Measurements from ENCODE around the gene PROK1.
"Not testable (repeated sequence)": the region's sequence is repeated elsewhere in the genome, so short reads cannot be mapped to it uniquely, and the experiment has no call there.

Gene PROK1

DNA sequence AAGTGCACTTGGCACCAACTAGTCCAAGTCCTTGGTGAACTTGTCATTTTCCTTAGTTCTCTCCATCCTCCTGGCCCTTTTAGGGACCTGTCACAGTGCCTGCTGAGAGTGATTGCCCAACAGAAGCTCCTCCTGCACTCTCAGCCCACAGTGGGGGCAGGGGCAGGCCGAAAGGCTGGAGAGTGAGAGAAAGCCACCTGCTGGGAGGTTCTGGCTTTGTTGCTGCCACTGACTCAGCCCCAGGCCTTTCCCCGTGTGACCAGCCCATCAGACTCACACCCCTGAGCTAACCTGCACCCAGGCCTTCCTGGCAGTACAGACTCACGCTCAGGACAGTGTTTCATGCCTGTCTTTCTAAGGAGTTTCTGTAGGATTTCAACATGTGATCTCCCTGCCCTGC lies 17.1 kb upstream of the PROK1 start:
- DNase-seq (ENCODE audit: low read depth) = no peak

GRCh38 chr1:110434946-110435345 lies 16.0 kb upstream of the PROK1 start:
- DNase-seq (ENCODE audit: low read depth) = no peak

DNA sequence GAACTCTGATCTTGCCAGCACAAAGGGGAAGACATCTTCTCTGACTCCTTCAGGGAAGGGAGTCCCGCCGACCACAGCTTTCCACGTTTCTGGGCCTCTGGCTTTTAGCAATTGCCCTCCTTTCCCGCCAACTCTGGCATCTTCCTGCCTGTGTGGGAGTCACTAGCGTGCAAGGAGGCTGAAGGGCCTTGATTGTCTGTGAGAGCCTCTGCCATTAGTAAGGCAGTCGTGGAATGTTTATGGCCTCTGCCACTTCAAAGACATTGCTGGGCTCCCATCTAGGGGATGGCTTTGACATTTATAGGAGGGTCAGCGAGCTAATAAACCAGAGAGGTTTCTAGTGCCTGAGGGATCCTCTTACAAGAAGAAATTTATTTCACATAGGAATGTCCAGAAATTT lies 14.3 kb upstream of the PROK1 start:
- DNase-seq (ENCODE audit: low read depth) = no peak

DNA sequence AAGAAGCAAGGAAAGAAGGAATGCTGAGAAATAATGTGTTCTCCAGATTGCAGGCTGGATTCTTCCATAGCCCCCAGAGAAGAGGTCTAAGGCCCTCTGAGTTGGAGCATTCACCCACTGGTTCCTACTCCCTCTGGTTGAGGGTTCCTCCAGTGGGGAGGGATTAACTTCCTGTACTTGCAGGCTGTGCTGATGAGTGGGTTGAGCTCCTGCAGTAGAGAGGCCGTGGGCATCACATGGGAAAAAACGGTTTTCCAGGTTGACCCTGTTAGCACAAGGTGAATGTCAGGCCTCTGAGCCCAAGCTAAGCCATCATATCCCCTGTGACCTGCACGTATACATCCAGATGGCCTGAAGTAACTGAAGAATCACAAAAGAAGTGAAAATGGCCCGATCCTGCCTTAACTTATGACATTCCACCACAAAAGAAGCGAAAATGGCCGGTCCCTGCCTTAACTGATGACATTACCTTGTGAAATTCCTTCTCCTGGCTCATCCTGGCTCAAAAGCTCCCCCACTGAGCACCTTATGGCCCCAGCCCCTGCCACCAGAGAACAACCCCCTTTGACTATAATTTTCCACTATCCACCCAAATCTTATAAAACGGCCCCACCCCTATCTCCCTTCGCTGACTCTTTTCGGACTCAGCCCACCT lies 13.2 kb upstream of the PROK1 start:
- not testable (repeated sequence) for DNase-seq (ENCODE audit: low read depth)

- no peak for DNase-seq (ENCODE audit: low read depth)
These were observed 12.1 kb upstream of the PROK1 start for GRCh38 chr1:110438893-110439292.

- not testable (repeated sequence) for DNase-seq (ENCODE audit: low read depth)
These were observed 11.1 kb upstream of the PROK1 start for GRCh38 chr1:110439873-110440272.

DNA sequence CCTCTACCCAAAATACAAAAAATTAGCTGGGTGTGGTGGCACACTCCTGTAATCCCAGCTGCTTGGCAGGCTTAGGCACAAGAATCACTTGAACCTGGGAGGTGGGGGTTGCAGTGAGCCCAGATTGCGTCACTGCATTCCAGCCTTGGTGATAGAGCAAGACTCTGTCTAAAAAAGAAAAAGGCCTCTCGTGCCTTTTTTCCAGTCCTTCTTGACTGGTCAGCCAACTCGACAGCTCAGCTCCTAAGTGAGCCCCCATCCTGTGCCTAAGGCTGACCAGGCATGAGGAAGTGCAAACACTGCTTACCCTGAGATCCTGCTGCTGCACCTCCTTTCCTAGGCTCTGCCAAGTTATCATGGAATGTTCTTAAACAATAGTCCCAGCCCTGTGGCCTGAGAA lies 10.1 kb upstream of the PROK1 start:
- DNase-seq (ENCODE audit: low read depth) = no peak

DNA sequence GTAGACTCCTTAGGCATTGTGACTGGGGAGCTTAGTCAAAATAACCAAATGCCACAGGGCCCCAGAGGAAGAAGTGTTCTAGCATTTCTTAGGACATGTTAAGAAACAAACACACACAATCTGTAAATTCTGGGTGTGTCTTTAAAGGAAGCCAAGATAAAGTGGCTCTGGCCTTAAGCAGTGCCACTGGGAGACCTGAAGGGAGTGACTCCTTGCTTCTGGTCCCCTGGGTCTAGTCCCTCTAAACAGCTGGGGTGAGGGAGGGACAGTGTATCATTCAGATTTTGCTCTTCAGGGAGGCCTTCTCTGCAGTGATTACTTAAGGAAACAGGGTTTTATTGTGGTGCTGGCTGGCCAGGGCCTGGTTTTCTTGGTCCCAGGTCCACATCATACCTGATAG lies 9.1 kb upstream of the PROK1 start:
- no peak for DNase-seq (ENCODE audit: low read depth)

GRCh38 chr1:110443451-110443850 lies 7.5 kb upstream of the PROK1 start:
- no peak for DNase-seq (ENCODE audit: low read depth)

- DNase-seq (ENCODE audit: low read depth) = no peak
These were observed 6.4 kb upstream of the PROK1 start for GRCh38 chr1:110444561-110444960.

- no peak for DNase-seq (ENCODE audit: low read depth)
These were observed 993 bp upstream of the PROK1 start for GRCh38 chr1:110449661-110450651.

DNA sequence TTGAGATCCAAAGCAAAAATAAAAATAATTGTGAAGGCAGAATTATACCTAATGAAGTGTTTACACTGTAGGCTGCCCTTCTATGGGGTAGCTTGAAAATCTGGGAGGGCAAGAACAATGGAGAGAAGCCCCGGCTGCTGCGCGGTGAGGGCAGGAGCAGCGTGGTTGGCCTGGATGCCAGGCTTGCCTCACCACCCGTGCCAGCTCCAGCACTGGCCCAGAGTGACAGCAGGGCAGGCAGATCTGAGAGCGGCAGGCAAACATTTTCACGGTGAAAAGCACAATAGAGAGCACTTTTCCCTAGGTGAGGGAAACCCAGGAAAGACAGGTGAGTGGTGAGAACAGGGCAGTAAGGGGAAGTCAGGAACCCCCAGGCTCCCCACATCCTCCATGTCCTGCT lies 1.4 kb downstream of the PROK1 start:
- no peak for DNase-seq (ENCODE audit: low read depth)

GRCh38 chr1:110453829-110454228 lies 2.9 kb downstream of the PROK1 start:
- no peak for DNase-seq (ENCODE audit: low read depth)

DNA sequence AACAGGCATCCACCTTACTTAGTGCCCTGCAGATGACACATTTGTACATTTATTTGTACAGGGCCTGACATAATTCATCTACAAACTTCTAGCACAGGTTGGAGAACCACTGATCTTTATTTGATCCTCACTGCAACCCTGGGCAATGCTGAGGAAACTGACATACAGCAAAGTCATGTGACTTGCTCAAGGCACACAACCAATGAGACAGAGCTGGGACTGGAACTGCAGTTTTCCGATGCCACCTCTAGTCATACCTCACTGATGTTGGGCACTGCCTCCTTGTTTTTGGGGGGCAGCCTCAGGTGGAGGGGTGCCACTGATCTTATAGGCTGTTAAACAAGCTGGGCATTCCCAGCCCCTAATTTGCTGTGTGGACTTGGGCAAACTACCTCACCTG lies 3.4 kb downstream of the PROK1 start:
- DNase-seq (ENCODE audit: low read depth) = no peak

DNA sequence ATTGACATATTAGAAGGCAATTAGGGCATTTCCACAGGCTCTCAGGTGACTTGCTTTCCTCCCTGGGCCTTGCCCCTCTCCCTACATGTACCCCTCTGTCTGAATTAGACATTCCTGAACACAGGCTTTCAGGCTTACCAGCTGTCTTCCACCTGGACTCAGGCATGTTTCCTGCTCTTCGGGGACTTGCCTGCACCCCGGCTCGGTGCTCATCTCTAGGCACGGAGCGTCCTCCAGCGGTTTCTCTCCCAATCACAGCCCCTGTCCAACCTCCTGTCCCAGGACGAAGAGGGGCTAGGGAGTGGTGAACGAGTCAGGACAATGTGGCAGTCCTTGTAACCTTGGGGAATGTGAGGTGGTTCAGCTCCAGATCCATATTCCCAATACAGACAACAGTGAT lies 4.2 kb downstream of the PROK1 start:
- DNase-seq (ENCODE audit: low read depth) = no peak

- DNase-seq (ENCODE audit: low read depth) = no peak
These were observed 6.3 kb downstream of the PROK1 start for GRCh38 chr1:110457206-110457605.

GRCh38 chr1:110460253-110461220 lies 9.6 kb downstream of the PROK1 start:
- peak; percentile 62 for DNase-seq (ENCODE audit: low read depth)

DNA sequence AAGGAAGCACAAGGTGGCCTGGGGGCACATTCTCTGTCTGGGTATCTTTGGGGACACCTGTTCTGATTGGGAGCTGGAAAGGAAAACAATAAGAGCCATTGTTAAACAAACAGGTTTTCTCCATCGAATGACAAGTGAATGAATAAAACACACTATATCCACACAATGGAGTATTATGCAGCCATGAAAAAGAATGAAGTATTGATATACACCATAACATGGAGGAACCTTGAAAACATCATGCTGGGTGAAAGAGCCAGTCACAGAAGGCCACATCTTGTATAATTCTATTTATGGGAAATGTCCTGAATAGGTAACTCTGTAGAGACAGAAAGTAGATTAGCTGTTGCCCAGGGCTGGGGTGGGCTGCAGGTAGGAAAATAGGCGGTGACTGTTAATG lies 11.1 kb downstream of the PROK1 start:
- DNase-seq (ENCODE audit: low read depth) = no peak

GRCh38 chr1:110462964-110463363 lies 12.0 kb downstream of the PROK1 start:
- no peak for DNase-seq (ENCODE audit: low read depth)

- DNase-seq (ENCODE audit: low read depth) = no peak
These were observed 12.8 kb downstream of the PROK1 start for GRCh38 chr1:110463725-110464124.

DNA sequence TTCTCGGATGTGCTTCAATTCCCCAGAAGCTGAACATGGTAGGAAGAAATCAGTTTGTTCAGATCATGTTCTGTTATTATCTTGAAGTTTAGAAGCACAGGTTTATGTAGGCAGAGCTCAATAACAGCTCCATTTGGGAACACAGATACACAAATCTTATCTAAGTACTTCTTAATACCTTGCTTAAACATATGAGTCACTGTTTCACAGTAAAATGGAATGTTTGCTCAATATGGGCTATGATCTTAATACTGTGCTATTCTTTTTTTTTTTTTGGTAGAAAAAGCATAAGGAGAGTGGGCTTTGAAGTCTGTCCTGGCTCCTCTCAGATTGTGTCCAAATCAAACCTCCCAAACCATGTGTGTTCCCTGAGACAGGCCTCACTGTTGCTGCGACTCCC lies 13.4 kb downstream of the PROK1 start:
- no peak for DNase-seq (ENCODE audit: low read depth)

All from CMK (cell line).